GM12872 (cell line): ENCODE results near the gene LRRC59.

Experiments
- CTCF ChIP-seq: IDR thresholded peaks from 3 replicates; pipeline ENCODE4 v1.5.1; 2011; ENCODE audit warnings: low read depth, mild to moderate bottlenecking, low read length, moderate library complexity; ENCODE audit not compliant: insufficient read depth

The LRRC59 gene

DNA sequence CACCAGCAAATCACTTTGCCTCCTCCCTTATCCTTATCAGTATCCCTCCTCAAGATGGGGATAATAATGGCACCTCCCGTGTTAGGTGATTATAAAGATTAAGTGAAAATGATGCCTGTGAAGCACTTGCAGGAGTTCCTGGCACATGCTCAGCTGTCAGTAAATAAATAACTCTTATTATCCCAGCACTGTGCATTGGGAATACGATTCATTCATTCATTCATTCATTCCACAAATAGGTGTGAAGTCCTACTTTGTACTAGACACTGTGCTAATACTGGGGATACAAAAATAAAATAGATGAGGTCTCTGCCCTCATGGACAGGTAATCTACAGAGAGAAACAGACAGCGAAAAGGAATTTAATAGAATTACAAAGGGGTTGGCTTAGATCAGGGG is 49.4 kb downstream of the LRRC59 start:
- TF ChIP-seq CTCF, result no peak

DNA sequence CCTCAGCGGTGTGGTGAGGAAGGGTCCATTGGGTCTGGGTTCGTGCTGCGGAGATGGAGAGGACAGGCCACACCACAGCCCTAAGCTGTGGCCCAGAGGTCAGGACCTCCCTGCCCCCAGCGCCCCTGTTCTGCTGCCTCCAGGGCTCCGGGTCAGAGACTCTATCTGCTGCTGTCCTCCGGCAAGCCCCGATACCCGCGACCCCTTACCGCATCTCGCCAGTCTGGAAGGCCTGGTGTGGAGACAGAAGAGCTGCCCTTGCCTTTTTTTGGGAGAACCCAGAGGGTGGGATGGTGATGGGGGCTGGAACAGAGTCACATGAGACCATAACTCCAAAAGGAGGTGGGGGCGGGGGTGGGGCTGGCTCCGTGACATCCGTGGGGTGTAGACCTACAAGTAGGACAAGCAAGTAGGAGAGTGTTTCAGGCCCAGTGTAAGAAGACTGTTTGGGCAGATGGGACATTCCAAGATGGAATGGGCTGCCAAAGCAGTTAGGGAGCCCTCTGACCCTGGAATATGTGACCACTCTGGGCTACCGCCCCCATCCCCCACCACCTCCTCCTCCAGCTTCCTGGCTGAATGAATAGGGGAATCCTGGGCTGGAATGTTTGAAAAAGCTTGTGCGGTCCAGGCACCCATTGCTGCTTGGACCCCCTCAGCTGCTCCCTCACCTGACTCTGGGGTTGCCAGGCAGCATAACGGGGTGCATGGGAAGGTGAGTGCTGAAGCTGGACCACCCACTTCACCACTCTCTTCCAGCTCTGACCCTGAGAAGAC is 50.0 kb downstream of the LRRC59 start:
- no peak for TF ChIP-seq CTCF

DNA sequence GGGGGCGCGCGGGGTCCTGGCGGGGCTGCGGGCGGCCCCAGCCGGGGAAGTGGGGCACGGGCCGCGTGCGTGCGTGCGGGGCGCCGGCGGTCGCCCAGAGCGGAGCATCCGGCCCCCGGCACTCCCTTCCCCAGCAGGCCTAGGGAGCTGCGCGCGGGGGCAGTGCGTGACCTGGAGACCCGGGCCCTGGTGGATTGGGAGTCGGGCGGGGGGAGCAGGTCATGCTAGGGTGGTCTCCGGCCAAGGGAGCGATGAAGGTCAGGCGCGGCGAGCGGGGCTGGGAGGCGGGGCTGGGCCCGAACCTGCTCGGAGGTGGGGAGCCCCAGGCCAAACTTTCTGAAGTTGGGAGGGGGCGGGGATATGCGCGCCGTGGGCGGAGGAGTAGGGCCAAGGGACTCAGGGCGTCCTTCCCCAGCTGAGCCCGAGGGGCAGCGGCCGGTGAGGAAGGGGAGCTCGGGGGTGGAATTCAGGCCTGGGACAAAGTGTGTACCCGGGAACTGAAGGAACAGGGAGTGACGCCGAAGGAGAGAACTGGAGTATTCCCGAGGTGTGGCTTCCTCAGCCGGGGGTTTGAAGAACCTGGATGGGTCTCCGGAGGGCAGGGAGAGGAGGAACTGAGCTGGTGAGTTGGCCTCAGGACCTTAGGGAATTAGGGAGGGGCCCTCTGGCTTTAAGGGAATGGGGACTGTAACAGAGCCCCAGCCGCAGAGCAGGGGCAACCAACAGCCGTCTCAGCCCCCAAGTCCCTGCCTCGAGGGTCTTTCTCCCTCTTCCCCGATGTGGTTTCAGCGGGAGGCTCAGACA is 50.8 kb downstream of the LRRC59 start:
- no peak for TF ChIP-seq CTCF

DNA sequence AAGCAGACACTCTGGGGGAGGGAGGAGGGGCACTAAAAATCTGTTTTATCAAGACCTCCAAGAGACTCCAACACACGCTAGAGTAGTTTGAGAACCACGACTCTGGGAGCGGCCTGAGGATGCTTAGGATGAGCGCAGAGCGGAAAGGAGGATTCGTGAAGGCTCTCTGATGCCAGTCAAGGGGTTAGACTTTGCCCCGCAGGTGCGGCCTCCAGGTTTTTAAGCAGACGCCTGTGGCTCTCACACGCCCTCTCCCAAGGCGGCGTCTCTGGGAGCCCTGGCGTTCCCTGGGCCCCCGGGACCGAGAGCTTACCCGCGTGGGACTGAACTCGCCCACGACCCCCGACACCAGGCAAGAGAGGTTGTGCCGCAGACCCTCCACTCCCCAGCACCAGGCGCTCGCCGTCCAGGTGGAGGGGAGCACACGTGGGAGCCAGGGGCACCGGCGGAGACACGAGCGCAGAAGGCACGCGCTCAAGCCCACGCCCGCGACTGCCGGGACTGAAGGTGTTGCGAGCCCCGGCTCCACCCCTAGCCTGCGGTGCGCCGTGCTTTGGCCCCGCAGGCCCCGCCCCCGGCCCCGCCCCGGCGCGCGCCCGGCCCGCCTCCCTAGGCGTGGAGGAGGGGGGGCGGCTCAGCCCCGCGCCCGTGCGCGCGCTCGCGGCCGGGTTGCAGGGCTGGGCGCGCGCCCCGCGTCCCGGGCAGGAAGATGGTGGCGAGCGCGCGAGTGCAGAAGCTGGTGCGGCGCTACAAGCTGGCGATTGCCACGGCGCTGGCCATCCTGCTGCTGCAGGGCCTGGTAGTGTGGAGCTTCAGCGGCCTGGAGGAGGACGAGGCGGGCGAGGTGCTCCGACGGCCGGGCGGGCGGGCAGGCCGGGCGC is 51.7 kb downstream of the LRRC59 start, which contains the start of gene XYLT2:
Gene XYLT2, plus strand, starts transcription at position 695 of the 881 bp plus-strand sequence. Its CDS starts 15 bp downstream, at position 710.
- TF ChIP-seq CTCF, result no peak

DNA sequence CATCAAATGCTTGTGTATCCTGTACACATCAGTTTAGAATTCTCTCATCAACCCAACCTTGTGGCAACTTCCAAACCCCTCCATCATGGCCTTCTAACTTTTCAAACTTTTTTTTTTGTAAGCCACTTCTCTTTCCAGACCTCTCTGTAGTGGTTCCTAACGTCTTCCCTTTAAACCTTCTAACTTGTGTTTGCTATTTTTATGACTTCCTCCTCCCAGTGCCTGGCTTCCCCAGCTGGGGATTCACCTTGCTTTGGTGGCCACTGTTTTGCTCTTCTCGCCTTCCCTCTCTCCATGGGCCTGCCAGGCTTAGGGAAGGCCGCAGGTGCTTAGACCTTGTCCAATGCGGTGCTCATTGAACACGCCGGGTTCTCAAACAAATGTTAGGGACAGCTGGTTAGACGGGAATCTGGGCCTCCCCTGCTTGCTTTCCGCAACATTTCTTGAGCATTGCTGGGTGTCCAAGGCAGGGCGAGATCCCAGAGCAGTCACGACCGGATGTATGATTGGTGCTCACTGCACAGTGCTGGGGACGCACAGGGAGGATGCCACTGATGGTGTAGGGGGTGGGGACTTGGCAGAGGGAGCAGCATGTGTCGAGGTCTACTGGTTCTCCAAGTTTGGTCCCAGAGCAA is 52.5 kb downstream of the LRRC59 start:
- TF ChIP-seq CTCF, result no peak

DNA sequence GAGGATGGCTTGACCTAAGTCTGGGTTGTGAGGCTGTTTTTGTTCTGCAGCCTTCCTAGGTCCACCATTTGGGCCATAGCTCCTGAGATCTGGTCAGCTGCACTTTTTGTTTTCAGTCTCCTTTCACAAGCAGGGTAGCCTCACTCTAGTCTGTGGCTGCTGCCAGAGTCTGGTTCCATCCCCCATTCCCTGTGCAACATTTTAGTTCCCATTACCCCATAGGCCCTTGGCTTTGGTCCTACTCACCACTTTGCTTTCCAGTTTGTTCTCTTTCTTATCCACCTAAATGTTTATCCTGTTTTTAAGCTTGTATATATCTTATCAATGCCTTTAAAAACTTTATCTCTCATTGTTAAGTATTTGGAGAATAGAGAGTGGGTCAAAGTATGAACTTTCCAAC is 57.9 kb downstream of the LRRC59 start:
- TF ChIP-seq CTCF, result no peak
